ENCODE measurements around the gene SLC10A6. TPM values are rescaled to one million over a fixed set of nuclear protein-coding genes. Genes with fewer than 3 reads are reported as not detected.

Gene SLC10A6
- total RNA-seq, 2 experiments from 2014 or later, result not detected

Other genes with a start within 250 kb of the SLC10A6 start
- not detected for gene C4orf36, start 43.0 kb upstream of the SLC10A6 start, total RNA-seq
- gene AFF1, start 85.6 kb upstream of the SLC10A6 start, total RNA-seq, result 10 to 100 TPM; 28.7 to 31.5 TPM

All from activated naive CD8-positive, alpha-beta T cell treated with anti-CD3 and anti-CD28 coated beads for 36 hours (primary cell).